Liver (tissue), 9 donors: ENCODE data around the gene DTNB. TPM values are rescaled to one million over a fixed set of nuclear protein-coding genes. Genes with fewer than 3 reads are reported as not detected.

Source experiments
- DNase-seq: peaks from one replicate; pipeline ENCODE4 v3.0.0-alpha.2; 2017; ENCODE audit warnings: low spot score
- H3K27ac ChIP-seq, 2 donors: one replicate each; pipeline ENCODE4 v1.7.0; 2013; ENCODE audit warnings: inconsistent platforms in 2 of 2, low read length in 2 of 2, control low read depth in 1 of 2, low read depth in 1 of 2, mild to moderate bottlenecking in 1 of 2
- H3K27me3 ChIP-seq, 4 donors: one replicate each; pipeline versions ENCODE4 v1.6.1 to v1.7.0; 2013; ENCODE audit warnings: low read length in 3 of 4, inconsistent platforms in 1 of 4, mild to moderate bottlenecking in 1 of 4, moderate library complexity in 1 of 4; ENCODE audit not compliant: control insufficient read depth in 4 of 4, insufficient read depth in 4 of 4
- H3K36me3 ChIP-seq, 4 donors: one replicate each; pipeline versions ENCODE4 v1.6.1 to v1.7.0; 2013; ENCODE audit warnings: low read length in 3 of 4, mild to moderate bottlenecking in 3 of 4, low read depth in 1 of 4, moderate library complexity in 1 of 4; ENCODE audit not compliant: control insufficient read depth in 4 of 4, insufficient read depth in 3 of 4
- H3K4me1 ChIP-seq, 4 donors: one replicate each; pipeline versions ENCODE4 v1.6.1 to v1.7.0; 2013; ENCODE audit warnings: low read length in 3 of 4, mild to moderate bottlenecking in 3 of 4, moderate library complexity in 1 of 4; ENCODE audit not compliant: control insufficient read depth in 4 of 4, insufficient read depth in 4 of 4
- H3K4me3 ChIP-seq, 3 donors: one replicate each; pipeline versions ENCODE4 v1.6.1 to v1.7.0; 2013; ENCODE audit warnings: low read length in 3 of 3, control low read depth in 1 of 3, low read depth in 1 of 3, mild to moderate bottlenecking in 1 of 3
- H3K9ac ChIP-seq, 2 donors: one replicate each; pipeline ENCODE4 v1.7.0; 2013; ENCODE audit warnings: low read length in 2 of 2, mild to moderate bottlenecking in 2 of 2, moderate library complexity in 2 of 2, control low read depth in 1 of 2, low read depth in 1 of 2
- H3K9me3 ChIP-seq, 4 donors: one replicate each; pipeline versions ENCODE4 v1.6.1 to v1.7.0; 2013; ENCODE audit warnings: low read length in 3 of 4; ENCODE audit not compliant: control insufficient read depth in 4 of 4
- EGR1 ChIP-seq, 2 donors: IDR thresholded peaks; 2 replicates each; pipeline ENCODE4 v1.6.1; 2016 to 2018; ENCODE audit warnings: antibody characterized with exemption in 2 of 2, low read depth in 2 of 2
- FOXA1 ChIP-seq: IDR thresholded peaks from 2 replicates; pipeline ENCODE4 v1.6.1; 2016; ENCODE audit warnings: antibody characterized with exemption
- FOXA2 ChIP-seq: IDR thresholded peaks from 2 replicates; pipeline ENCODE4 v1.6.1; 2016; ENCODE audit warnings: antibody characterized with exemption
- GABPA ChIP-seq, 2 donors: IDR thresholded peaks in 1 of 2; conservative IDR thresholded peaks in 1 of 2; 2 replicates each; pipeline ENCODE4 v1.6.1; 2016; ENCODE audit warnings: antibody characterized with exemption in 2 of 2, mild to moderate bottlenecking in 1 of 2, moderate library complexity in 1 of 2
- HNF4A ChIP-seq, 2 donors: conservative IDR thresholded peaks; 2 replicates each; pipeline ENCODE4 v1.6.1; 2016; ENCODE audit warnings: antibody characterized with exemption in 2 of 2, mild to moderate bottlenecking in 2 of 2
- HNF4G ChIP-seq: IDR thresholded peaks from 2 replicates; pipeline ENCODE4 v1.6.1; 2016; ENCODE audit warnings: antibody characterized with exemption
- JUND ChIP-seq, 2 donors: IDR thresholded peaks; 2 replicates each; pipeline ENCODE4 v1.6.1; 2016; ENCODE audit warnings: antibody characterized with exemption in 2 of 2
- NR2F2 ChIP-seq: IDR thresholded peaks from 2 replicates; pipeline ENCODE4 v1.6.1; 2016; ENCODE audit warnings: antibody characterized with exemption
- RAD21 ChIP-seq, 2 donors: IDR thresholded peaks; 2 replicates each; pipeline ENCODE4 v1.6.1; 2016; ENCODE audit warnings: antibody characterized with exemption in 2 of 2, mild to moderate bottlenecking in 2 of 2
- RXRA ChIP-seq, 2 donors: IDR thresholded peaks; 2 replicates each; pipeline ENCODE4 v1.6.1; 2017 to 2018; ENCODE audit warnings: antibody characterized with exemption in 2 of 2, mild to moderate bottlenecking in 1 of 2
- SP1 ChIP-seq: IDR thresholded peaks from 2 replicates; pipeline ENCODE4 v1.6.1; 2018; ENCODE audit warnings: antibody characterized with exemption, mild to moderate bottlenecking
- TAF1 ChIP-seq: conservative IDR thresholded peaks from 2 replicates; pipeline ENCODE4 v1.6.1; 2016; ENCODE audit warnings: antibody characterized with exemption, mild to moderate bottlenecking
- YY1 ChIP-seq: IDR thresholded peaks from 2 replicates; pipeline ENCODE4 v1.6.1; 2016; ENCODE audit warnings: antibody characterized with exemption, mild to moderate bottlenecking
- WGBS: extraction: QIAGEN DNeasy Blood & Tissue Kit; methylation state at CpG from one replicate; pipeline ENCODE4 v1.1.7; 2013; 5-methylcytosine and 5-hydroxymethylcytosine counted together
- polyA plus RNA-seq, 2 donors: library from polyadenylated mRNA; stranded (reverse) in 1 of 2; unstranded in 1 of 2; fragments of 200-250 nt in 1 of 2; fragments of >200 nt in 1 of 2; fragmentation: Nextera tagmentation in 1 of 2; extraction: Ambion mirVana in 1 of 2; gene quantifications; one replicate each; pipeline versions ENCODE4 v1.2.1 to v1.2.3, GENCODE V29; 2013 to 2015
- total RNA-seq, 2 donors: library from RNA; depleted of rRNA; stranded (reverse); fragments of >200 nt; gene quantifications; one replicate each; pipeline ENCODE4 v1.2.3, GENCODE V29; 2014
- TF ChIP-seq, protein P1 (sequence below): IDR thresholded peaks from 2 replicates; pipeline ENCODE4 v1.6.1; 2016; ENCODE audit warnings: antibody characterized with exemption, mild to moderate bottlenecking
- TF ChIP-seq, protein P2 (sequence below): IDR thresholded peaks from 2 replicates; pipeline ENCODE4 v1.6.1; 2016; ENCODE audit warnings: antibody characterized with exemption
- TF ChIP-seq, protein P3 (sequence below): IDR thresholded peaks from 2 replicates; pipeline ENCODE4 v1.6.1; 2016; ENCODE audit warnings: antibody characterized with exemption
- TF ChIP-seq, protein P4 (sequence below): fragments of 150-350 bp; IDR thresholded peaks from 2 replicates; pipeline ENCODE4 v1.5.1; 2017; ENCODE audit warnings: improper control_type of control experiment, low read depth, low read length; ENCODE audit not compliant: missing input control
- donor health status: healthy.
- donor health status: healthy.
- donor health status: healthy.
- donor health status: healthy.
- donor health status: healthy.

DTNB gene
- total and polyA plus RNA-seq, 4 donors: 3.3 to 10.5 (median 6.4) TPM

DNA sequence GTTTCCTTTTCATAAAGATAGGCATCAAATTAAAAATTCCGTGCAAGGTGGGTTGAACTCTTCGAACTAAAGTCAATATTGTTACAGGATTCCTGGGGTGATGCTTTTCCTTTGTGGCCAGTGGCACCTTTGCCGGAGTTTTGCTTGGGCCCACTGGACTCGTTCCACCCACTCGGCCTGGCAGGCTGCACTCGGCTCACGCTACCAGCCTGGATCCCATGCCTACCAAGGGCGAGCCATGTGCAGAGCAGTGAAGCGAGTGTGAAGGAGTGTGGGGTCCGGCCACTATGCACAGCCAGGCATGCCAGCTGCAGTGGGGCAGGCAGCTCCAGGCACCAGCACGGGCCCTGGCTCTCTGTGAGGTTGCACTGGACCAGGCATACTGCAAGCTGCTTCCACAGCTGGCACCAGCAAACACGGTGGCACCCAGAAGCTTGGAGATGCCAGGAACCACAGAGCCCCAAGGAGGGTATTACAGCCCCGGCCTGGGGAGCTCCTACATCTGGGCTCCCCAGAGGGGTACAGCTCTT lies 83.6 kb downstream of the DTNB start:
- whole genome bisulfite sequencing: 97% methylated on average over 13 of the region's 13 CpGs
- no peak overlapping the region for H3K27ac ChIP-seq
- H3K36me3 ChIP-seq: no peaks in the 10 kb centered on the region
- no peak overlapping the region for H3K9ac ChIP-seq
- H3K4me3 ChIP-seq: no peak overlapping the region
- TF ChIP-seq, protein P1, sequence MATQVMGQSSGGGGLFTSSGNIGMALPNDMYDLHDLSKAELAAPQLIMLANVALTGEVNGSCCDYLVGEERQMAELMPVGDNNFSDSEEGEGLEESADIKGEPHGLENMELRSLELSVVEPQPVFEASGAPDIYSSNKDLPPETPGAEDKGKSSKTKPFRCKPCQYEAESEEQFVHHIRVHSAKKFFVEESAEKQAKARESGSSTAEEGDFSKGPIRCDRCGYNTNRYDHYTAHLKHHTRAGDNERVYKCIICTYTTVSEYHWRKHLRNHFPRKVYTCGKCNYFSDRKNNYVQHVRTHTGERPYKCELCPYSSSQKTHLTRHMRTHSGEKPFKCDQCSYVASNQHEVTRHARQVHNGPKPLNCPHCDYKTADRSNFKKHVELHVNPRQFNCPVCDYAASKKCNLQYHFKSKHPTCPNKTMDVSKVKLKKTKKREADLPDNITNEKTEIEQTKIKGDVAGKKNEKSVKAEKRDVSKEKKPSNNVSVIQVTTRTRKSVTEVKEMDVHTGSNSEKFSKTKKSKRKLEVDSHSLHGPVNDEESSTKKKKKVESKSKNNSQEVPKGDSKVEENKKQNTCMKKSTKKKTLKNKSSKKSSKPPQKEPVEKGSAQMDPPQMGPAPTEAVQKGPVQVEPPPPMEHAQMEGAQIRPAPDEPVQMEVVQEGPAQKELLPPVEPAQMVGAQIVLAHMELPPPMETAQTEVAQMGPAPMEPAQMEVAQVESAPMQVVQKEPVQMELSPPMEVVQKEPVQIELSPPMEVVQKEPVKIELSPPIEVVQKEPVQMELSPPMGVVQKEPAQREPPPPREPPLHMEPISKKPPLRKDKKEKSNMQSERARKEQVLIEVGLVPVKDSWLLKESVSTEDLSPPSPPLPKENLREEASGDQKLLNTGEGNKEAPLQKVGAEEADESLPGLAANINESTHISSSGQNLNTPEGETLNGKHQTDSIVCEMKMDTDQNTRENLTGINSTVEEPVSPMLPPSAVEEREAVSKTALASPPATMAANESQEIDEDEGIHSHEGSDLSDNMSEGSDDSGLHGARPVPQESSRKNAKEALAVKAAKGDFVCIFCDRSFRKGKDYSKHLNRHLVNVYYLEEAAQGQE: no peak
- TF ChIP-seq, protein P2, sequence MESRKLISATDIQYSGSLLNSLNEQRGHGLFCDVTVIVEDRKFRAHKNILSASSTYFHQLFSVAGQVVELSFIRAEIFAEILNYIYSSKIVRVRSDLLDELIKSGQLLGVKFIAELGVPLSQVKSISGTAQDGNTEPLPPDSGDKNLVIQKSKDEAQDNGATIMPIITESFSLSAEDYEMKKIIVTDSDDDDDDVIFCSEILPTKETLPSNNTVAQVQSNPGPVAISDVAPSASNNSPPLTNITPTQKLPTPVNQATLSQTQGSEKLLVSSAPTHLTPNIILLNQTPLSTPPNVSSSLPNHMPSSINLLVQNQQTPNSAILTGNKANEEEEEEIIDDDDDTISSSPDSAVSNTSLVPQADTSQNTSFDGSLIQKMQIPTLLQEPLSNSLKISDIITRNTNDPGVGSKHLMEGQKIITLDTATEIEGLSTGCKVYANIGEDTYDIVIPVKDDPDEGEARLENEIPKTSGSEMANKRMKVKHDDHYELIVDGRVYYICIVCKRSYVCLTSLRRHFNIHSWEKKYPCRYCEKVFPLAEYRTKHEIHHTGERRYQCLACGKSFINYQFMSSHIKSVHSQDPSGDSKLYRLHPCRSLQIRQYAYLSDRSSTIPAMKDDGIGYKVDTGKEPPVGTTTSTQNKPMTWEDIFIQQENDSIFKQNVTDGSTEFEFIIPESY: no peak
- no peak for TF ChIP-seq JUND (IDR thresholded peaks at IDR 0.05)
- TF ChIP-seq EGR1 (IDR thresholded peaks at IDR 0.05; ENCODE audit: low read depth in 2 of 2): no peak
- TF ChIP-seq YY1: no peak
- TF ChIP-seq NR2F2: no peak
- TF ChIP-seq, protein P3, sequence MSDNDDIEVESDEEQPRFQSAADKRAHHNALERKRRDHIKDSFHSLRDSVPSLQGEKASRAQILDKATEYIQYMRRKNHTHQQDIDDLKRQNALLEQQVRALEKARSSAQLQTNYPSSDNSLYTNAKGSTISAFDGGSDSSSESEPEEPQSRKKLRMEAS: no peak
- no peak for TF ChIP-seq TAF1
- TF ChIP-seq RAD21 (IDR thresholded peaks at IDR 0.05): no peak
- no peak for TF ChIP-seq FOXA1
- no peaks in the 10 kb centered on the region for H3K27me3 ChIP-seq
- no peak for DNase-seq
- no peaks in the 10 kb centered on the region for H3K9me3 ChIP-seq
- no peaks in the 10 kb centered on the region for H3K4me1 ChIP-seq

DNA sequence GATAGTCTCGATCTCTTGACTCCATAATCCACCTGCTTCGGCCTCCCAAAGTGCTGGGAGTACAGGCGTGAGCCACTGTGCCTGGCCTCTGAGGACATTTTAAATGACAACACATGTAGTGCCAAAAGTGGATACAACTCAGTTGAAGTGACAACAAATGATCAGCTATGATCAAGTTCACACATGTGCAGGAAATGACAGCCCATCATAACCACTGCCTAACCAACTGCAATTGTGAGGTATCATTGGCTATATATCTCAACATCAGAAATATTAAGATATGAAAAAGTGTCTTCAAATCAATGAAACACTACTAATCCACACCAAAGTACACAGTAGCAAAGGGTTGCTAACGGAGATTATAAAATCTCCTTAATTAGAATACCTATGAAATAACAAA lies 84.8 kb downstream of the DTNB start:
- no peaks in the 10 kb centered on the region for H3K4me1 ChIP-seq
- DNase-seq: no peak
- no peaks in the 10 kb centered on the region for H3K27me3 ChIP-seq
- WGBS: 92% methylated on average over 4 of the region's 4 CpGs
- H3K36me3 ChIP-seq: no peaks in the 10 kb centered on the region
- H3K27ac ChIP-seq: no peak overlapping the region
- no peak overlapping the region for H3K4me3 ChIP-seq
- no peak overlapping the region for H3K9ac ChIP-seq
- no peaks in the 10 kb centered on the region for H3K9me3 ChIP-seq
- TF ChIP-seq EGR1 (IDR thresholded peaks at IDR 0.05; ENCODE audit: low read depth in 2 of 2) (no peak), RXRA (IDR thresholded peaks at IDR 0.05) (no peak), TAF1 (no peak), HNF4A (conservative IDR thresholded peaks at IDR 0.05) (no peak), RAD21 (IDR thresholded peaks at IDR 0.05) (no peak), FOXA2 (no peak), YY1 (no peak), GABPA (IDR thresholded peaks at IDR 0.05 in 1 of 2, conservative IDR thresholded peaks at IDR 0.05 in 1 of 2) (no peak), JUND (IDR thresholded peaks at IDR 0.05) (no peak), SP1 (no peak), HNF4G (no peak), FOXA1 (no peak), NR2F2 (no peak)
- TF ChIP-seq, protein P3: no peak
- TF ChIP-seq, protein P4, sequence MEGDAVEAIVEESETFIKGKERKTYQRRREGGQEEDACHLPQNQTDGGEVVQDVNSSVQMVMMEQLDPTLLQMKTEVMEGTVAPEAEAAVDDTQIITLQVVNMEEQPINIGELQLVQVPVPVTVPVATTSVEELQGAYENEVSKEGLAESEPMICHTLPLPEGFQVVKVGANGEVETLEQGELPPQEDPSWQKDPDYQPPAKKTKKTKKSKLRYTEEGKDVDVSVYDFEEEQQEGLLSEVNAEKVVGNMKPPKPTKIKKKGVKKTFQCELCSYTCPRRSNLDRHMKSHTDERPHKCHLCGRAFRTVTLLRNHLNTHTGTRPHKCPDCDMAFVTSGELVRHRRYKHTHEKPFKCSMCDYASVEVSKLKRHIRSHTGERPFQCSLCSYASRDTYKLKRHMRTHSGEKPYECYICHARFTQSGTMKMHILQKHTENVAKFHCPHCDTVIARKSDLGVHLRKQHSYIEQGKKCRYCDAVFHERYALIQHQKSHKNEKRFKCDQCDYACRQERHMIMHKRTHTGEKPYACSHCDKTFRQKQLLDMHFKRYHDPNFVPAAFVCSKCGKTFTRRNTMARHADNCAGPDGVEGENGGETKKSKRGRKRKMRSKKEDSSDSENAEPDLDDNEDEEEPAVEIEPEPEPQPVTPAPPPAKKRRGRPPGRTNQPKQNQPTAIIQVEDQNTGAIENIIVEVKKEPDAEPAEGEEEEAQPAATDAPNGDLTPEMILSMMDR: no peak
- TF ChIP-seq, protein P2: no peak
- TF ChIP-seq, protein P1: no peak
